Measurements from ENCODE around the gene SLC25A28.

DNA sequence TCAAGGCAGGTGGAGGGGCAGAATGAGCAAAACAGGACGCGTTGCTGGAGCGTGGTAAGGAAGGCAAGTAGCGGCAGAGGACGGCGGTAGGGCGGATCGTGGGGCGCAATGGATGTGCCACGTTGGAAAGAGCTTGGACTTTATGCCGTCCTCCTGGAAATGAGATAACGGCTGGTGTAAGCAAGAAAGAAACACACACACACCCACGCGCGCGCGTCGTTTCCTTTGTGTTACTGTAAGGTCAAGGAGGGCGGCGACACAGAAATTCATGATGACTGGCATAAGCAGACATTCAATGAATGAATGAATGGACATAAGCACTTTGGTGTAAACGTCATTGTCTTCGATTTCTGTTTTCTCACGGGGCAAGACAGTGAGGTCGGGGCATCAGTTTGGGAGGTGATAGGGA is 38.4 kb upstream of the SLC25A28 start:
- no peak for TF ChIP-seq POLR2AphosphoS5 (IDR thresholded peaks at IDR 0.05; ENCODE audit: low read depth, low read length)
- TF ChIP-seq POU2F2 (IDR thresholded peaks at IDR 0.05; ENCODE audit: low read depth, low read length): no peak
- TF ChIP-seq POLR2A (IDR thresholded peaks at IDR 0.05; ENCODE audit: low read depth, low read length): no peak
- no peak for TF ChIP-seq PAX5 (IDR thresholded peaks at IDR 0.05; ENCODE audit: insufficient read depth, low read length, severe bottlenecking)
- TF ChIP-seq SPI1 (IDR thresholded peaks at IDR 0.05; ENCODE audit: low read depth, low read length): no peak
- no peak for TF ChIP-seq TAF1 (IDR thresholded peaks at IDR 0.05; ENCODE audit: low read depth, low read length)

All from GM12891 (cell line).